Immature natural killer cell (primary cell): Measurements from ENCODE around the gene RTBDN. TPM values are rescaled to one million over a fixed set of nuclear protein-coding genes. Genes with fewer than 3 reads are reported as not detected.
"Not testable (repeated sequence)": the region's sequence is repeated elsewhere in the genome, so short reads cannot be mapped to it uniquely, and the experiment has no call there.

ENCODE experiments used
- DNase-seq, 3 donors: peaks; one replicate each; pipeline ENCODE4 v3.0.0; 2022; ENCODE audit warnings: mixed read lengths in 1 of 3
- H3K27ac Mint-ChIP-seq, 6 donors: one replicate each; pipeline ENCODE4 v1.8.0; 2020; ENCODE audit warnings: mixed read lengths in 6 of 6, mild to moderate bottlenecking in 5 of 6, inconsistent platforms in 4 of 6, moderate library complexity in 3 of 6
- H3K27me3 Mint-ChIP-seq, 3 donors: one replicate each; pipeline ENCODE4 v1.8.0; 2020 to 2021; ENCODE audit warnings: low read depth in 3 of 3, mild to moderate bottlenecking in 3 of 3, mixed read lengths in 3 of 3, moderate library complexity in 3 of 3, inconsistent platforms in 1 of 3
- H3K36me3 Mint-ChIP-seq, 3 donors: one replicate each; pipeline ENCODE4 v1.8.0; 2020; ENCODE audit warnings: mixed read lengths in 3 of 3, inconsistent platforms in 2 of 3, mild to moderate bottlenecking in 2 of 3
- H3K4me1 Mint-ChIP-seq, 2 donors: one replicate each; pipeline ENCODE4 v1.8.0; 2020; ENCODE audit warnings: inconsistent platforms in 2 of 2, mild to moderate bottlenecking in 2 of 2, mixed read lengths in 2 of 2, moderate library complexity in 1 of 2
- H3K4me3 Mint-ChIP-seq, 5 donors: one replicate each; pipeline ENCODE4 v1.8.0; 2020; ENCODE audit warnings: mild to moderate bottlenecking in 5 of 5, mixed read lengths in 5 of 5, inconsistent platforms in 3 of 5, moderate library complexity in 3 of 5
- H3K9me3 Mint-ChIP-seq, 6 donors: one replicate each; pipeline ENCODE4 v1.8.0; 2020; ENCODE audit warnings: mild to moderate bottlenecking in 6 of 6, mixed read lengths in 6 of 6, inconsistent platforms in 4 of 6, moderate library complexity in 3 of 6
- polyA plus RNA-seq, 3 donors: library from polyadenylated mRNA; unstranded; fragments of 300-500 nt; fragmentation: Illumina TruSeq; gene quantifications; one replicate each; pipeline ENCODE4 v1.2.3, GENCODE V29; 2021

RTBDN gene
- polyA plus RNA-seq, 3 donors from 2014 or later = not detected

DNA sequence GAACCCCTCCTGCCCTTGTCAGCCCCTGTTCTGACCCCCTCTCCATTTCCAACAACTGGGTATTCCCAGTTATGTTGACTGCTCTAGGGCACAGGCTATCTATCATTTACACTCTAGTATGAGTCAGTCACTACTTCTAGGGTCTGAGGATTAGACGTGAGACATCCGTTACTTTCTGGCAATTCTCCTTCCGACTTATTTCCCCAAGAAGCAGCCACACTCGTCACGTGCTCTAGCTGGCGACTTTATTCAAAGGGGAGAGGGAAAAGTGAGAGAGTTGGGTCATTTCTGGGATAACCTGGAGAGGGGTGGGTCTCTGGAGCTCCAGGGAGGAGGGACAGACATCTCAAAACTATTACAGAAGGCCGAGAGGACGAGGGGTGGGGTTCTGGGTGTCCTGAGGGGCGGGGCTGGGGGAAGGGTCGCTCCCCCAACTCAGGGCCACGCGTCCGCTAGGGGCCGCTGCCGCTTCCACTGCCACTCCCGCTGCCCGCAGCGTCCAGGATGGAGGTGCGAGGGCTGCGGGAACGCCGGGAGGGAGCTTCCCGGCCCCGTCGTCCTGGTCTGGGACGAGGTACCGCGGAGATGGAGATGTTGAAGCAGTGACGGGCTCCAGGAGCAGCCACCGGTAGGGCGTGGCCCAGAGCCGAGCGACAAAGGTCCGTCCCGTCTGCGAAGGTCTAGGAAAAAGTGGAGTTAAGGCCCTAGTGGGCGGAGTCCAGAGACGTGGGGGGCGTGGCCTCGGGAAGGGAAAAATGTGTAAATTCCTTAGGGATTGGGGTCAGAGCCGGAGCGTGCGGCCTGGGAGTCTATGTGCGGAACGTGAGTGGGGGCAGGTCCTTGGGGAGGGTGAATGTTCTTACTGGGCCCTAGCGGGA, 8.9 kb downstream of the RTBDN start:
- H3K27me3 Mint-ChIP-seq = peaks cover 18 to 28% (median 18%) of the 10 kb centered on the region in 3 donors

DNA sequence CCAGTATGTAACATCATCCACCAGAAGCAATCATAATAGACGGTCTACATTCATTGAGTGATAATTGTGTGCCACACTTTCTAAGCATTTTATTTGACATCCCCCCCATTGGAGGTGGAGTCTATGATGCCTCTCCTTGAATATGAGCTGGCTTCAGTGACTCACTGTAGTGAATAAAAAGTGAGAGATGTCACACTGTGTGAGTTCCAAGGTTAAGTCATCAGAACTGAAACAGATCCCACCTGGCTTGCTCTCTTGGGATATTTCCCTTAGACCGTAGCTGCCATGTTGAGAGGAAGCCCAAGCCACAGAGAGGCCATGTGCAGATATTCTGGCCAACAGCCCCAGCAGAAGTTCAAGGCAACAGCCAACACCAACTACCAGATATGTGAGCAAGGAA, 12.6 kb downstream of the RTBDN start:
- no peaks in the 10 kb centered on the region for H3K9me3 Mint-ChIP-seq
- no peaks in the 10 kb centered on the region for H3K36me3 Mint-ChIP-seq
- peaks cover 4 to 7% of the 10 kb centered on the region in 2 donors for H3K4me1 Mint-ChIP-seq
- H3K4me3 Mint-ChIP-seq = no peak overlapping the region
- peaks cover 0 to 7% (median 5%) of the 10 kb centered on the region in 3 donors for H3K27me3 Mint-ChIP-seq
- no peak overlapping the region for H3K27ac Mint-ChIP-seq
- no peak for DNase-seq

More for the DNA sequence above, 8.9 kb downstream of the RTBDN start:
- DNase-seq = no peak
- Mint-ChIP-seq H3K27ac (no peak overlapping the region), H3K4me1 (peaks cover 4 to 7% of the 10 kb centered on the region in 2 donors), H3K4me3 (no peak overlapping the region), H3K9me3 (no peaks in the 10 kb centered on the region), H3K36me3 (no peaks in the 10 kb centered on the region)

DNA sequence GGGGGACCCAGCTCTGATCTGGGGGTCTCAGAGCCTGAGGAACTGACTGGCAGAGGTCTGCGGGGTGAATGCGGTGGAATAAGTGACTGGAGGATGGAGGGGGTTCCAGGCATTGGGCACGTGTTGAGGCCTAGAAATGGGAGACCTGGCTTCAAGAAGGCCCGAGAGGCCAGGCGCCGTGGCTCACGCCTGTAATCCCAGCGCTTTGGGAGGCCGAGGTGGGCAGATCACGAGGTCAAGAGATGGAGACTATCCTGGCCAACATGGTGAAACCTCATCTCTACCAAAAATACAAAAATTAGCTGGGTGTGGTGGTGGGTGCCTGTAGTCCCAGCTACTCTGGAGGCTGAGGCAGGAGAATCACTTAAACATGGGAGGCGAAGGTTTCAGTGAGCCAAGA, 16.6 kb downstream of the RTBDN start:
- H3K4me1 Mint-ChIP-seq, DNase-seq, H3K9me3 Mint-ChIP-seq, H3K36me3 Mint-ChIP-seq, H3K27me3 Mint-ChIP-seq, H3K27ac Mint-ChIP-seq, H3K4me3 Mint-ChIP-seq: not testable (repeated sequence)

DNA sequence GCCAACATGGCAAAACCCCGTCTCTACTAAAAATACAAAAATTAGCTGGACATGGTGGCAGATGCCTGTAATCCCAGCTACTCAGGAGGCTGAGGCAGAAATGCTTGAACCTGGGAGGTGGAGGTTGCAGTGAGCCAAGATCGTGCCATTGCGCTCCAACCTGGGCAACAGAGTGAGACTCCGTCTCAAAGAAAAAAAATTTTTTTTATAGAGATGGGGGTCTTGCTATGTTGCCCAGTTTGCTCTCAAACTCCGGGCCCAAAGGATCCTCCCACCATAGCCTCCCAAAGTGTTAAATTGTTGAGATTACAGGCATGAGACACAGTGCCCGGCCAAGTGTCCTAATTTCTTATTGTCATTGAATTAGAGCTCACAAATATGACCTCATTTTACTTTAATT, 17.2 kb downstream of the RTBDN start:
- not testable (repeated sequence) for H3K27ac Mint-ChIP-seq, H3K4me3 Mint-ChIP-seq, H3K9me3 Mint-ChIP-seq, H3K36me3 Mint-ChIP-seq, DNase-seq, H3K4me1 Mint-ChIP-seq, H3K27me3 Mint-ChIP-seq

DNA sequence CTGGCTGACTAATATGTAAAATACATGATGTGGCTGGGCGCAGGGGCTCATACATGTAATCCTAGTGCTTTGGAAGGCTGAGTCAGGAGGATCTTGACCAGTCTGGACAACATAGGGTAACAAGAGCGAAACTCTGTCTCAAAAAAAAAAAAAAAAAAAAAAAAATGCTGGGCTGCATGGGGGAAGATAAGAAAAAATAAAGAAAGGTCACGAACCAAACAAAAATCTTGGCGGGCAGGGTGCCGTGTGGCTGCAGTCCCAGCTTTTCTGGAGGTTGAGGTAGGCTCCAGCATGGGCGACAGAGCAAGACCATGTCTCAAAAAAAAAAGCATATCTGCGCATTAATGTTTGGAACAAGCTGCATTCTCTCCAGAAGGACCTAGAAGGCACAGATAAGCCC, 19.3 kb downstream of the RTBDN start:
- DNase-seq = no peak
- no peaks in the 10 kb centered on the region for H3K9me3 Mint-ChIP-seq
- no peak overlapping the region for H3K4me3 Mint-ChIP-seq
- peaks cover 0 to 9% (median 0%) of the 10 kb centered on the region in 3 donors for H3K36me3 Mint-ChIP-seq
- H3K27me3 Mint-ChIP-seq = peaks cover 0 to 1% (median 0%) of the 10 kb centered on the region in 3 donors
- H3K27ac Mint-ChIP-seq = no peak overlapping the region
- no peaks in the 10 kb centered on the region for H3K4me1 Mint-ChIP-seq

DNA sequence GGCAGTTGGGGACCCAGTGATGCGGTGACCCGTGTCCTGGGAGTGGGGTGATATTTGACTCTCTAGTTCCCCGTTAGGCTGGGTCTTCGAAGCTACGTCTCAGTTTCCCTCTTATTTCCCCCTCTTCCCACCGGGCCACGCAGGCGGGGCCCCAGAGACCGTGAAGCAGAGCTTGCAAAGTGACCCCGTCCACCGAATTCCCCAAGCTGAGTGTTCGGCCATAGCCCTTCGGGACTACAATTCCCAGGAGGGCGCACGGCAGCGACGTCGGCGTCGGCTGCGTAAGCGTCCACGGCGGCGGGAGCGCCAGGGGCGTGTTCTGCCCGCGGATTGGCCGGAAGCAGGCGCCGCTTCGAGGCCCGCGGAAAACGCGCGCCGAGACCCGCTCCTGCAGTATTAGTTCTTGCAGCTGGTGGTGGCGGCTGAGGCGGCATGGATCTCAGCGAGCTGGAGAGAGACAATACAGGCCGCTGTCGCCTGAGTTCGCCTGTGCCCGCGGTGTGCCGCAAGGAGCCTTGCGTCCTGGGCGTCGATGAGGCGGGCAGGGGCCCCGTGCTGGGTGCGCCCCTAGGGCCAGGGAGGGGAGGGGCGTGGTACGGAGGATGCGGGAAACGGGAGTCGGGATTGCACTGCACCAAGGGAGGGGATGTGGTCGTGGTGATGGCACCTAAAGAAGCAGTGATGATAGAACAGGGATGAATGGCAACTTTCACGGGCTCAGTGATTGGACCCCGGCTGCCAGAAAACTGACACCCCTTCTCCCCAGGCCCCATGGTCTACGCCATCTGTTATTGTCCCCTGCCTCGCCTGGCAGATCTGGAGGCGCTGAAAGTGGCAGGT, 27.9 kb downstream of the RTBDN start, which contains the start of gene RNASEH2A:
RNASEH2A (plus strand) TSS at position 343 of the 840 bp plus-strand sequence; CDS start at position 433, 90 bp downstream.
- Mint-ChIP-seq H3K27ac (peak within 1 kb of the TSS; percentile 81 to 94 (median 86)), H3K4me1 (peaks cover 20 to 23% of the 10 kb centered on the region in 2 donors), H3K9me3 (no peaks in the 10 kb centered on the region), H3K27me3 (peaks cover 5 to 8% (median 5%) of the 10 kb centered on the region in 3 donors), H3K36me3 (peaks cover 0 to 4% (median 4%) of the 10 kb centered on the region in 3 donors), H3K4me3 (peak within 1 kb of the TSS; percentile 90 to 96 (median 92))
- peak; percentile 82 to 83 (median 82) for DNase-seq

DNA sequence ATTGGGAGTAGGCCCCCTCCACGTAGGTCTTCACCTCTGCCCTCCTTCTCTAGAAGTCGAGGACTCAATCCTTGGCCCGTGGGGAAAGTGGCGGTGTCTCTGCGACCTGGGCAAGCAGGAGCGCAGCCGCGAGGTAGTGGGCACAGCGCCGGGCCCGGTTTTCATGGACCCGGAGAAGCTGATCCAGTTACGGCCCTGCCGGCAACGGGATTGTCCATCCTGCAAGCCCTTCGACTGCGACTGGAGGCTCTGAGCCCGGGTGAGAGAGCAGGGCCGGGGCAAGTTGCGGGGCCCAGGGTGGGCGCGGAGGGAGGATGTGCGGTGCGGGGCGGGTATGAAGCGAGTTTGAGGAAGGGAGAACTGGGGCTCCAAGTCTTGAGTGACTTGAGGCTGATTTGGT, 30.3 kb downstream of the RTBDN start:
- DNase-seq = no peak
- peaks cover 5 to 8% (median 5%) of the 10 kb centered on the region in 3 donors for H3K27me3 Mint-ChIP-seq
- peaks cover 31% of the 10 kb centered on the region in 2 donors for H3K4me1 Mint-ChIP-seq
- H3K9me3 Mint-ChIP-seq = no peaks in the 10 kb centered on the region
- peaks cover 0 to 4% (median 0%) of the 10 kb centered on the region in 3 donors for H3K36me3 Mint-ChIP-seq
- no peak overlapping the region for H3K27ac Mint-ChIP-seq
- H3K4me3 Mint-ChIP-seq = no peak overlapping the region

DNA sequence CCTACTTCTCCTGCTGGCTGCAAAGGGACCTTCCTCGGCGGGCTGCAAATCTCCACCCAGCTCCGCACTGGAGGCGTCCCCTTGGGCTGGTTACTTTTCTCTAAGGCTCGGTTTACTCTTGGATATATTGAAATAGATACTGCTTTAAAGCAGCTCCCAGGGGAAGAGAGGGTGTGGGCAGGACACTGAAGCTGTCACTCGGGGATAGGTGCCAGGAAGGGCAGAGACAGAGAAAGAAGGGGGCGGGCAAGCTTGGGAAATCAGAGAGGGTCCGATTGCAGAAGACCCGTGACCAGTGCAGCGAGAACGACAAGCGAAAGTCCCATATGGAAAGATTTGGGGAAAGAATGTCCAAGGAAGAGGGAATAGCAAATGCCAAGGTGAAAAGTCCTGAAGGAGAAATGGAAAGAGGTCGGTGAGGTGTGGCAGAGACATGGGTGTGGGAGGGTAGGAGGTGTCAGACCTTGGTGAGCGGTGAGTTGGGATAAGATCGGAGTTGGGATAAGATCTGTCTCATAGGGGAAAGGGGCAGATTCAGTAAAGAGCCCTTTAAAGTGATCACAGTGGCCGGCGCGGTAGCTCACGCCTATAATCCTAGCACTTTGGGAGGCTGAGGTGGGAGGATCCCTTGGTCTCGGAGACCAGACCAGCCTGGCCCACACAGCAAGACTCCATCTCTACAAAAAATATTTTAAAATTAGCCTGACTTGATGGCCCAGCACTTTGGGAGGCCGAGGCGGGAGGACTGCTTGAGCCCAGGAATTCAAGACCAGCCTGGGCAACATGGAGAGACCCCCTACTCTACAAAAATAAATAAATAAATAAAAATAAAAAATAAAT, 31.9 kb downstream of the RTBDN start:
- H3K9me3 Mint-ChIP-seq = no peaks in the 10 kb centered on the region
- H3K36me3 Mint-ChIP-seq = no peaks in the 10 kb centered on the region
- H3K27me3 Mint-ChIP-seq = peaks cover 5 to 8% (median 7%) of the 10 kb centered on the region in 3 donors
- H3K4me3 Mint-ChIP-seq = peak overlapping the region; percentile 75 to 87 (median 80)
- peak overlapping the region in 2 of 6 donors; percentile 71 to 79 for H3K27ac Mint-ChIP-seq
- H3K4me1 Mint-ChIP-seq = peaks cover 31% of the 10 kb centered on the region in 2 donors
- no peak for DNase-seq

DNA sequence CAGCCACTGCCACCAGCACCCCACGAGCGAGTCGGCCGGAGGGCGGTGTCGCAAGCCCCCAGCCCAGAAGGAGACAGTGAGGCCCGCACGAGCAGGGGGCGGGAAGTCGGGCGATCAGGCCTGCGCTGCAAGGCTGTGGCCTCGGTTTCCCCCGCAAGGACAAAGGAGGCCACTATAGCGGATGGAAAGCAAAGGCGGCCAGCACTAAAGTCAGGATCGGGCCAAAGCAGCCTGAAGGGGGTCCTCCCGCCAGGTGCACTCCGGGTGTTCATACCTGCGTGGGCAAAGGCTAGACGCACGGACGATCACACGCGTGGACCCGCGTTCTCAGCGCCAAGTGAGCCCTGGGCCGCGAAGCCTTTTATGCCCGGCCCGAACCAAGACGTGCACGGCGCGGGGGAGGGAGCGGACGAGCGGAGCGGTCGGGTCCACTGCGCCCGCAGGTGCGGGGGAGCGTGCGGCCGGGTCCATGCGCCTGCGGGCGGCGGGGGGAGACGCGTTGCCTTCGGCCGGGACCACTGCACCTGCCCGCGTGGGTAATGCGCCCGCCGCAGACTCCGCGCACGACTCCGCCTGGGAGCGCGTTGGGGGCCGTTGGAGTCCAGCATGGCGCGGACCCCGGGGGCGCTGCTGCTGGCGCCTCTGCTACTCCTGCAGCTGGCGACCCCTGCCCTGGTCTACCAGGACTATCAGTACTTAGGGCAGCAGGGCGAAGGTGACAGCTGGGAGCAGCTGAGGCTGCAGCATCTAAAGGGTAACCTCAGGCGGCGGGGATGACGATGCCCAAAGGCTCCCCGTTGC, 32.7 kb downstream of the RTBDN start, which contains the start of the genes PRDX2 and THSD8:
PRDX2 (minus strand) TSS at position 335 of the 801 bp plus-strand sequence. CDS start 539 bp downstream, outside the sequence.
THSD8 (plus strand) TSS at position 604 of the 801 bp plus-strand sequence; CDS start at position 607, 3 bp downstream.
- H3K9me3 Mint-ChIP-seq = no peaks in the 10 kb centered on the region

DNA sequence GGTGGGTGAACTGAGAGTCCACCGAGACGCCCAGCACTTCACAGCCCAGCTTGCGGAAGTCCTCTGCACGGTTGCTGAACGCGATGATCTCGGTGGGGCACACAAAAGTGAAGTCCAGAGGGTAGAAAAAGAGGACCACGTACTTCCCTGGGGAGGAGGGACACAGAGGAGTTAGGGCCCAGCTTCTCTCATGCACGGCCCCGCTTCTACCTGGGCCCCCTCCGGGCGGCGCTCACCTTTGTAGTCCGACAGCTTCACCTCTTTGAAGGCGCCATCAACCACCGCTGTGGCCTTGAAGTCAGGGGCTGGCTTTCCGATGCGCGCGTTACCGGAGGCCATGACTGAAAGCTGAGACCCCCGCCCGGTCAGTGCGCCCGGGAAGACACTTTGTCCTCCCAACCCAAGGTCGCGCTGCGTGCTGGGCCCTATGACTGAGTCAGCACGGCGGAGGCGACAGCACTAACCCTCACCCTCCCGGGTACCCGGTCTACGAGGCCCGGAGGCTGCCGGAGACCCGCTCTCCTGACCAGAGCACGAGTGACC, 33.4 kb downstream of the RTBDN start:
- Mint-ChIP-seq H3K27ac (peak overlapping the region in 3 of 6 donors; percentile 7 to 50 (median 24)), H3K9me3 (no peaks in the 10 kb centered on the region), H3K36me3 (no peaks in the 10 kb centered on the region), H3K4me3 (peak overlapping the region; percentile 75 to 87 (median 80)), H3K27me3 (peaks cover 6 to 9% (median 8%) of the 10 kb centered on the region in 3 donors), H3K4me1 (peaks cover 25% of the 10 kb centered on the region in 2 donors)
- no peak for DNase-seq

More for the DNA sequence above, 32.7 kb downstream of the RTBDN start, which contains the start of the genes PRDX2 and THSD8:
- Mint-ChIP-seq H3K4me1 (peaks cover 25% of the 10 kb centered on the region in 2 donors), H3K27ac (peak within 1 kb of the TSS in 3 of 6 donors; percentile 7 to 79 (median 71)), H3K36me3 (no peaks in the 10 kb centered on the region), H3K27me3 (peaks cover 5 to 8% (median 7%) of the 10 kb centered on the region in 3 donors), H3K4me3 (peak within 1 kb of the TSS; percentile 75 to 87 (median 80))
- peak; percentile 61 to 78 (median 65) for DNase-seq

DNA sequence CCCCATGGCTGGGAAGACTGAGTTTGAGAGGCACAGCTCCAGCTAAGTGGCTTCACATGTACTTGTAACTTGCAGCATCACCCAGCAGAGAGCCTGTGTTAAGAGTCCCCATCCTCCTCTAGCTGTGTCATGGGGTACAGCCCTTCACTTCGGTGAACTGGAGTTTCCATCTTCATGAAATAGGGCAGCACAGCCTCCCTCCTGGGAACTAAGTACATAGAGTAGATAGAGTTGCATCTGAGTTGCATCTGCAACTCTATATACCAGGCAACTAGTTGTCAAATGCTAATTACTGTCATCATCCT, 34.0 kb downstream of the RTBDN start:
- Mint-ChIP-seq H3K27ac (no peak overlapping the region), H3K27me3 (peaks cover 4 to 9% (median 8%) of the 10 kb centered on the region in 3 donors)

More for the DNA sequence above, 34.0 kb downstream of the RTBDN start:
- DNase-seq = no peak
- Mint-ChIP-seq H3K36me3 (no peaks in the 10 kb centered on the region), H3K4me3 (peak overlapping the region; percentile 75 to 87 (median 80)), H3K4me1 (peaks cover 27 to 28% of the 10 kb centered on the region in 2 donors), H3K9me3 (no peaks in the 10 kb centered on the region)
